CD4-positive, alpha-beta T cell treated with Interleukin-15 for 4 hours (primary cell): ENCODE data around the gene C7orf57.

Experiments
- DNase-seq: peaks from one replicate; pipeline ENCODE4 v3.0.0-alpha.2; 2020; ENCODE audit warnings: low spot score

Gene C7orf57

DNA sequence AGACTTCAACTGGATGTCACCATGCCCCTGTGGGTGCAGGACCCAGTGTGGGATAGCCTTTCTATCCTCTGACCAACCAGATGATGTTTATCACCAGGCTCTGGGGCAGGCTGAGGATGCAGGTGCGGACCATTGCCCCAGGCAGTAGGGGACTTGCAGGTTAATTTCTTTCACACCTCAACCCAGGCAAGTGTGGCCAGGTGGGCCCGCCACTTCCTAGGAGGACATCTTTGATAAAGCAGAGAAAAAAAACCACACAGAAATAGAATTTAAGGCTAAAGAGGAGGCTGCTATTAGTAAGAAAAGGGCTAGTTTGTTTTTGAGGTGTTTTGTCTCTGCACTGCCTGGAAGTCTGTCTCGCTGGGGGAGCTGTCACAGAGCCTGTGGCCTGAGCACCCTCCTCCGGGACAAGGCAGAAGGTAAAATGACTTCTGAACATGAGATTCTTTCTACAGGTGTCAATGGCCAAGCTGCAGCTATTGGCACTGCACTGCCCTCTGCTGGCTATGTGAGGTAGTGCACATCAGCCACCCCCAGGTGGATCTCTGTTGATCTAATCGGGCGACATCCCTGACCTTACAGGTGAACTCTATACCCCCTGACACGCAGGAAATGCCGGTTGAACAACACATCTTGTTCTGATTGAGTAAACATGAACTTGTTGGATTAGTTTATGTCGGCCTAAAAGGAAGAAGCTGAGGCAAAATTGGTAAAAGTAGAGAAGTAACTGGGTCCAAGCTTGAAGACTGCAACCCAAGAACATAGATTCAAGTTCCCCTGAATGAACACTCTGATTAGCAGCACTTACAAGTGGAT lies 74.7 kb downstream of the C7orf57 start:
- peak; percentile 92 for DNase-seq

DNA sequence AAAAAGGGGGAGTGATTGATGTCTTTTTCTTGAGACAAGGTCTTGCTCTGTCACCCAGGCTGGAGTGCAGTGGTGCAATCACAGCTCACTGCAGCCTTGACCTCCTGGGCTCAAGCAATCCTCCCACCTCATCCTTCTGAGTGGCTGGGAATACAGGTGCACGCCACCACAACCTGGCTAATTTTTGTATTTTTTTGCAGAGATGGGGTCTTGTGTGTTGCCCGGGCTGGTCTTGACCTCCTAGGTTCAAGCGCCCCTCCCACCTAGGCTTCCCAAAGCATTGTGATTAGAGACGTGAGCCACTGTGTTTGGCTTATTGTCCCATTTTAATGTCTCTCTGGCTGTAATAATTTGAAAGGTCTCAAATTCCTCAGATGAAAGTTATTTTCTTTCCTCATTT lies 75.5 kb downstream of the C7orf57 start:
- DNase-seq = no peak
